SK-N-DZ (cell line): ENCODE measurements around the gene PGF.

ENCODE experiments used
- DNase-seq: peaks from one replicate; pipeline ENCODE4 v3.0.0-alpha.2; 2015; ENCODE audit warnings: low spot score

The PGF gene

GRCh38 chr14:74902941-74903705 is 52.3 kb downstream of the PGF start:
- no peak for DNase-seq

GRCh38 chr14:74898694-74899093 is 56.7 kb downstream of the PGF start:
- no peak for DNase-seq

- DNase-seq = no peak
Observed at GRCh38 chr14:74898083-74898482, 57.3 kb downstream of the PGF start.

GRCh38 chr14:74897642-74898041 is 57.8 kb downstream of the PGF start:
- no peak for DNase-seq

GRCh38 chr14:74896400-74896799 is 59.0 kb downstream of the PGF start:
- DNase-seq = no peak

GRCh38 chr14:74893614-74894091 is 61.7 kb downstream of the PGF start:
- DNase-seq = no peak

GRCh38 chr14:74892745-74893144 is 62.7 kb downstream of the PGF start:
- no peak for DNase-seq

- DNase-seq = no peak
Observed at GRCh38 chr14:74891870-74892269, 63.5 kb downstream of the PGF start.
